Measurements from ENCODE around the gene DNAH6.
A peak's percentile ranks its signal among the peaks of the same experiment; 100 is the strongest.

Gene DNAH6

DNA sequence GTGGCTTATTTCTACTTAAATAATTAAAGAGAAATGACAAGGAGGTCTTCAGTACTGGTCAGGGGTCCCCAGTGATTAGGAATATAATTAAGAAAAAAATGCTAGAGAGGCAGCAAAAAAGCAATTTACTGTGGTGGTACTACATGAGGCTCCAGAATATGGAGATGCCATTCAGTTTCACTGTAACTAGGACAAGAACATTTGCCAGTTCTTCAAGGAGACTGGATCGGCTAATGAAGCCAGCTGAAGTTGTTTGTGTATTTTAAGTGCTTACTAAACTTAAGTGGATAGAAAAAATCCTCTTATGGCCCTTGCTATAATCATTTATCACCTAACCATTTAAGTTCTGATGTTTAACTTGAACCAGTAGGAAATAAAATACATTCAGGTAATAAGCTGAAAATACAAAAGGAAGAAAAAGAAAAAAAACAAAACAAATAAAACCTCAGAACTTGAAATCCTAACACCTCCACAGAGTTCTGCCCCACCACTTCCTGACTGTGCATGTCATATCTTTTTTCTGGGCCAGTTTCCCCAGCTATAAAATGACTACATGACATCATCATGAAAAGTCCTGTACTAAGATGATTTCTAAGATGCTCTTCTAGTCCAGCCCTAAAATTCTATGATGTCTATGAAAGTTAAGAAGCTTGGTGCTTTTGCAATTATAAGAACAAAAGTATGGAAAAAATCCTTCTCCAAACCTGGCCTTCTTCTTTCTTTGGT lies 266.6 kb downstream of the DNAH6 start:
- Histone ChIP-seq H3K27ac (ENCODE audit: low read depth, low read length) (no peak overlapping the region), H3K4me3 (ENCODE audit: low read length) (no peak overlapping the region), H3K36me3 (ENCODE audit: insufficient read depth, low read length) (no peaks in the 10 kb centered on the region), H3K9me3 (ENCODE audit: insufficient read depth, low read depth, low read length) (no peaks in the 10 kb centered on the region), H3K4me1 (ENCODE audit: insufficient read depth, low read length) (peaks cover 3% of the 10 kb centered on the region; the same call in 1 of the 2 replicates), H3K27me3 (ENCODE audit: insufficient read depth, low read length) (no peaks in the 10 kb centered on the region), H3K9ac (ENCODE audit: low read depth, low read length) (no peak overlapping the region)
- 92% methylated on average over 1 of the region's 1 CpG for WGBS

DNA sequence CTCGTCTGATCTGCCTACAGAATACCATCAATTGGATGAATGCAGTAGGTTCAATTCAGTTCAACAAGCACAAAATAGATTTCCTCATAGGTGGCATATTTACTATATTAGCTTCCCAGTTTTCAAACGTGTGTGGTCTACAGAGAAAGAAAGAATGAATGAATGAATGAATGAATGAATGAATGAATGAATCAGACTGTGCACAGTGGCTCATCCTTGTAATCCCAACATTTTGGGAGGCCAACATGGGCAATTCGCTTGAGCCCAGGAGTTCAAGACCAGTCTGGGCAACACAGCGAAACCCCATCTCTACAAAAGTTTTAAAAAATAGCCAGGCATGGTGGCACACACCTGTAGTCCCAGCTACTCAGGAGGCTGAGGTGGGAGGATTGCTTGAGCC lies 269.7 kb downstream of the DNAH6 start:
- Histone ChIP-seq H3K27ac (ENCODE audit: low read depth, low read length) (no peak overlapping the region), H3K36me3 (ENCODE audit: insufficient read depth, low read length) (no peaks in the 10 kb centered on the region), H3K4me3 (ENCODE audit: low read length) (no peak overlapping the region), H3K4me1 (ENCODE audit: insufficient read depth, low read length) (peaks cover 3% of the 10 kb centered on the region; the same call in 1 of the 2 replicates), H3K9ac (ENCODE audit: low read depth, low read length) (no peak overlapping the region), H3K9me3 (ENCODE audit: insufficient read depth, low read depth, low read length) (no peaks in the 10 kb centered on the region), H3K27me3 (ENCODE audit: insufficient read depth, low read length) (no peaks in the 10 kb centered on the region)
- 92% methylated on average over 4 of the region's 4 CpGs for WGBS

GRCh38 chr2:84786601-84787000 lies 270.3 kb downstream of the DNAH6 start:
- no peaks in the 10 kb centered on the region for H3K36me3 ChIP-seq (ENCODE audit: insufficient read depth, low read length)
- H3K4me1 ChIP-seq (ENCODE audit: insufficient read depth, low read length), result peaks cover 3% of the 10 kb centered on the region; the same call in 1 of the 2 replicates
- no peak overlapping the region for H3K27ac ChIP-seq (ENCODE audit: low read depth, low read length)
- no peak overlapping the region for H3K4me3 ChIP-seq (ENCODE audit: low read length)
- no peaks in the 10 kb centered on the region for H3K27me3 ChIP-seq (ENCODE audit: insufficient read depth, low read length)
- no peaks in the 10 kb centered on the region for H3K9me3 ChIP-seq (ENCODE audit: insufficient read depth, low read depth, low read length)
- H3K9ac ChIP-seq (ENCODE audit: low read depth, low read length), result no peak overlapping the region

- Histone ChIP-seq H3K27me3 (ENCODE audit: insufficient read depth, low read length) (no peaks in the 10 kb centered on the region), H3K36me3 (ENCODE audit: insufficient read depth, low read length) (no peaks in the 10 kb centered on the region), H3K4me3 (ENCODE audit: low read length) (no peak overlapping the region), H3K4me1 (ENCODE audit: insufficient read depth, low read length) (peaks cover 3% of the 10 kb centered on the region; the same call in 1 of the 2 replicates), H3K9ac (ENCODE audit: low read depth, low read length) (no peak overlapping the region), H3K27ac (ENCODE audit: low read depth, low read length) (no peak overlapping the region), H3K9me3 (ENCODE audit: insufficient read depth, low read depth, low read length) (no peaks in the 10 kb centered on the region)
- WGBS, result 86% methylated on average over 1 of the region's 1 CpG
Measured at GRCh38 chr2:84788027-84788426, 271.7 kb downstream of the DNAH6 start.

- 91% methylated on average over 3 of the region's 3 CpGs for WGBS
Measured at GRCh38 chr2:84788498-84788897, 272.2 kb downstream of the DNAH6 start.

GRCh38 chr2:84792856-84793522 lies 276.7 kb downstream of the DNAH6 start:
- Histone ChIP-seq H3K27me3 (ENCODE audit: insufficient read depth, low read length) (no peaks in the 10 kb centered on the region), H3K9ac (ENCODE audit: low read depth, low read length) (no peak overlapping the region), H3K27ac (ENCODE audit: low read depth, low read length) (no peak overlapping the region), H3K36me3 (ENCODE audit: insufficient read depth, low read length) (no peaks in the 10 kb centered on the region), H3K4me3 (ENCODE audit: low read length) (no peak overlapping the region), H3K4me1 (ENCODE audit: insufficient read depth, low read length) (no peaks in the 10 kb centered on the region), H3K9me3 (ENCODE audit: insufficient read depth, low read depth, low read length) (no peaks in the 10 kb centered on the region)
- WGBS, result 98% methylated on average over 6 of the region's 6 CpGs

More at GRCh38 chr2:84788498-84788897, 272.2 kb downstream of the DNAH6 start:
- peaks cover 3% of the 10 kb centered on the region; the same call in 1 of the 2 replicates for H3K4me1 ChIP-seq (ENCODE audit: insufficient read depth, low read length)
- no peak overlapping the region for H3K9ac ChIP-seq (ENCODE audit: low read depth, low read length)
- H3K27me3 ChIP-seq (ENCODE audit: insufficient read depth, low read length), result no peaks in the 10 kb centered on the region
- H3K36me3 ChIP-seq (ENCODE audit: insufficient read depth, low read length), result no peaks in the 10 kb centered on the region
- H3K27ac ChIP-seq (ENCODE audit: low read depth, low read length), result no peak overlapping the region
- H3K9me3 ChIP-seq (ENCODE audit: insufficient read depth, low read depth, low read length), result no peaks in the 10 kb centered on the region
- H3K4me3 ChIP-seq (ENCODE audit: low read length), result no peak overlapping the region

- no peaks in the 10 kb centered on the region for H3K36me3 ChIP-seq (ENCODE audit: insufficient read depth, low read length)
- H3K27ac ChIP-seq (ENCODE audit: low read depth, low read length), result no peak overlapping the region
- H3K9me3 ChIP-seq (ENCODE audit: insufficient read depth, low read depth, low read length), result no peaks in the 10 kb centered on the region
- H3K27me3 ChIP-seq (ENCODE audit: insufficient read depth, low read length), result no peaks in the 10 kb centered on the region
- H3K4me3 ChIP-seq (ENCODE audit: low read length), result no peak overlapping the region
- no peaks in the 10 kb centered on the region for H3K4me1 ChIP-seq (ENCODE audit: insufficient read depth, low read length)
- no peak overlapping the region for H3K9ac ChIP-seq (ENCODE audit: low read depth, low read length)
- 94% methylated on average over 3 of the region's 4 CpGs for WGBS
Measured at GRCh38 chr2:84793641-84794040, 277.3 kb downstream of the DNAH6 start.

DNA sequence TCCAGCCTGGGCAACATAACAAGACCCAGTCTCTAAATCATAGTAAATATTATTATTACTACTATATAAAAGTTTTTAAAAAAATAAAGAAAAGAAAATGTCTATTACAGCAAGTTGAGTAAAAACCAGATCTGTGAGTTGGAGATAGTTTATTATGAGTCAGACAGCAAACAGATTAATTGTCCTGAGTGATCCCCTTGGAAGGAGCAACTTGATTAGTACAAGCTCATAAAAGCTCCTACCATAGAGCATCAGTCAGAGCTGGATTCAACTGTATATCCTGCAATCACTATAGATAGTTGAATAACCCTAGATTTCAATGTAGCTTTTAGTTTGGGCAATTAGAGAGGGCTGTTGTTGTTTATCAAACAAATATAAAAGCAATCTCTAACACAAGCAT lies 280.5 kb downstream of the DNAH6 start:
- H3K27ac ChIP-seq (ENCODE audit: low read depth, low read length), result no peak overlapping the region
- H3K4me1 ChIP-seq (ENCODE audit: insufficient read depth, low read length), result peaks cover 9% of the 10 kb centered on the region
- H3K4me3 ChIP-seq (ENCODE audit: low read length), result no peak overlapping the region
- H3K27me3 ChIP-seq (ENCODE audit: insufficient read depth, low read length), result no peaks in the 10 kb centered on the region
- H3K9ac ChIP-seq (ENCODE audit: low read depth, low read length), result no peak overlapping the region
- H3K36me3 ChIP-seq (ENCODE audit: insufficient read depth, low read length), result no peaks in the 10 kb centered on the region
- no peaks in the 10 kb centered on the region for H3K9me3 ChIP-seq (ENCODE audit: insufficient read depth, low read depth, low read length)

DNA sequence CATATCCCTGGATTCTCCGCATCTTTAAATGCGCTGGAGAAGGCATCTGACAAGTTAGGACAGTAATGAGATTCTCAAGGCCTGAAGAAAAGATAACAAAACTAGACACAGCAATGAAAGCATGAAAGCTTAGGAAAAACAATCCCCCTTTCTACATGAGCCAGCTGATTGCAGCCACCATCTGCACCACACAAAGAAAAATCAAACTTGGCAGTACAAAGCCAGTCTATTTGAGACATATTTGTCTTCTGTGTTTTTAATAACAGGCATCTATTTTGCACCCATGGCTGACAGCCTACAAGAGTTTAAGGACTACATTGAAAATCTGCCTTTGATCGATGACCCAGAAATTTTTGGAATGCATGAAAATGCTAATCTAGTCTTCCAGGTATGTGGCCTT lies 281.0 kb downstream of the DNAH6 start:
- Histone ChIP-seq H3K36me3 (ENCODE audit: insufficient read depth, low read length) (no peaks in the 10 kb centered on the region), H3K27me3 (ENCODE audit: insufficient read depth, low read length) (no peaks in the 10 kb centered on the region), H3K4me3 (ENCODE audit: low read length) (no peak overlapping the region), H3K4me1 (ENCODE audit: insufficient read depth, low read length) (peaks cover 9% of the 10 kb centered on the region), H3K27ac (ENCODE audit: low read depth, low read length) (no peak overlapping the region), H3K9ac (ENCODE audit: low read depth, low read length) (no peak overlapping the region), H3K9me3 (ENCODE audit: insufficient read depth, low read depth, low read length) (no peaks in the 10 kb centered on the region)
- 96% methylated on average over 3 of the region's 3 CpGs for whole genome bisulfite sequencing

- no peaks in the 10 kb centered on the region for H3K27me3 ChIP-seq (ENCODE audit: insufficient read depth, low read length)
- no peaks in the 10 kb centered on the region for H3K36me3 ChIP-seq (ENCODE audit: insufficient read depth, low read length)
- no peak overlapping the region for H3K4me3 ChIP-seq (ENCODE audit: low read length)
- peaks cover 9% of the 10 kb centered on the region for H3K4me1 ChIP-seq (ENCODE audit: insufficient read depth, low read length)
- no peaks in the 10 kb centered on the region for H3K9me3 ChIP-seq (ENCODE audit: insufficient read depth, low read depth, low read length)
- peak overlapping the region; percentile 69; the same call in 1 of the 2 replicates for H3K27ac ChIP-seq (ENCODE audit: low read depth, low read length)
- no peak overlapping the region for H3K9ac ChIP-seq (ENCODE audit: low read depth, low read length)
- no CpG with 5 or more reads among the region's 1 CpG for WGBS
Measured at GRCh38 chr2:84799772-84800171, 283.5 kb downstream of the DNAH6 start.

GRCh38 chr2:84800194-84800805 lies 284.0 kb downstream of the DNAH6 start:
- Histone ChIP-seq H3K4me3 (ENCODE audit: low read length) (no peak overlapping the region), H3K27me3 (ENCODE audit: insufficient read depth, low read length) (no peaks in the 10 kb centered on the region), H3K9me3 (ENCODE audit: insufficient read depth, low read depth, low read length) (no peaks in the 10 kb centered on the region), H3K9ac (ENCODE audit: low read depth, low read length) (no peak overlapping the region), H3K27ac (ENCODE audit: low read depth, low read length) (peak overlapping the region; percentile 69; the same call in 1 of the 2 replicates), H3K4me1 (ENCODE audit: insufficient read depth, low read length) (peaks cover 9% of the 10 kb centered on the region), H3K36me3 (ENCODE audit: insufficient read depth, low read length) (no peaks in the 10 kb centered on the region)
- 90% methylated on average over 1 of the region's 1 CpG for WGBS

Measured in HUES64 (cell line).